Measurements from ENCODE around the gene TMEM132D.

The TMEM132D gene

GRCh38 chr12:129825316-129825715 lies 78.5 kb downstream of the TMEM132D start:
- no peak for DNase-seq (ENCODE audit: low read depth)

- DNase-seq (ENCODE audit: low read depth), result no peak
Observed at GRCh38 chr12:129821964-129822363, 81.9 kb downstream of the TMEM132D start.

- DNase-seq (ENCODE audit: low read depth), result no peak
Observed at GRCh38 chr12:129819391-129819790, 84.4 kb downstream of the TMEM132D start.

- DNase-seq (ENCODE audit: low read depth), result no peak
Observed at GRCh38 chr12:129815846-129816245, 88.0 kb downstream of the TMEM132D start.

- DNase-seq (ENCODE audit: low read depth), result no peak
Observed at GRCh38 chr12:129811963-129812362, 91.9 kb downstream of the TMEM132D start.

- no peak for DNase-seq (ENCODE audit: low read depth)
Observed at GRCh38 chr12:129807136-129807535, 96.7 kb downstream of the TMEM132D start.

- DNase-seq (ENCODE audit: low read depth), result no peak
Observed at GRCh38 chr12:129791396-129791795, 112.4 kb downstream of the TMEM132D start.

- no peak for DNase-seq (ENCODE audit: low read depth)
Observed at GRCh38 chr12:129790930-129791329, 112.9 kb downstream of the TMEM132D start.

- DNase-seq (ENCODE audit: low read depth), result no peak
Observed at GRCh38 chr12:129790331-129790730, 113.5 kb downstream of the TMEM132D start.

- no peak for DNase-seq (ENCODE audit: low read depth)
Observed at GRCh38 chr12:129789921-129790320, 113.9 kb downstream of the TMEM132D start.

GRCh38 chr12:129788506-129789084 lies 115.2 kb downstream of the TMEM132D start:
- no peak for DNase-seq (ENCODE audit: low read depth)

- DNase-seq (ENCODE audit: low read depth), result no peak
Observed at GRCh38 chr12:129779989-129780388, 123.8 kb downstream of the TMEM132D start.

GRCh38 chr12:129779033-129779432 lies 124.8 kb downstream of the TMEM132D start:
- DNase-seq (ENCODE audit: low read depth), result no peak

GRCh38 chr12:129776977-129777667 lies 126.7 kb downstream of the TMEM132D start:
- no peak for DNase-seq (ENCODE audit: low read depth)

GRCh38 chr12:129772501-129773493 lies 131.0 kb downstream of the TMEM132D start:
- no peak for DNase-seq (ENCODE audit: low read depth)

GRCh38 chr12:129771238-129771637 lies 132.6 kb downstream of the TMEM132D start:
- no peak for DNase-seq (ENCODE audit: low read depth)

- DNase-seq (ENCODE audit: low read depth), result no peak
Observed at GRCh38 chr12:129765719-129766118, 138.1 kb downstream of the TMEM132D start.

GRCh38 chr12:129762436-129762835 lies 141.4 kb downstream of the TMEM132D start:
- no peak for DNase-seq (ENCODE audit: low read depth)

- DNase-seq (ENCODE audit: low read depth), result no peak
Observed at GRCh38 chr12:129753586-129753985, 150.2 kb downstream of the TMEM132D start.

- no peak for DNase-seq (ENCODE audit: low read depth)
Observed at GRCh38 chr12:129750421-129750820, 153.4 kb downstream of the TMEM132D start.

- DNase-seq (ENCODE audit: low read depth), result no peak
Observed at GRCh38 chr12:129746318-129746717, 157.5 kb downstream of the TMEM132D start.

- DNase-seq (ENCODE audit: low read depth), result no peak
Observed at GRCh38 chr12:129729170-129729569, 174.7 kb downstream of the TMEM132D start.

GRCh38 chr12:129727100-129727499 lies 176.7 kb downstream of the TMEM132D start:
- no peak for DNase-seq (ENCODE audit: low read depth)

Measured in activated gamma-delta T cell treated with anti-CD3 and anti-CD28 coated beads, Interleukin-2, amount 50 U/mL, for 16 hours (primary cell).